Breast epithelium (tissue), 3 donors: ENCODE data around the gene OTUD7B.

Source experiments
- CTCF ChIP-seq, 3 donors: fragments of 450-650 bp; IDR thresholded peaks; one replicate each; pipeline ENCODE4 v1.5.1; 2016 to 2017; ENCODE audit warnings: antibody characterized with exemption in 3 of 3, mild to moderate bottlenecking in 3 of 3, moderate library complexity in 3 of 3
- POLR2A ChIP-seq: fragments of 450-650 bp; IDR thresholded peaks from one replicate; pipeline ENCODE4 v1.6.1; 2016; ENCODE audit warnings: antibody characterized with exemption, mild to moderate bottlenecking, moderate library complexity

GRCh38 chr1:150051089-150051373 lies 40.5 kb upstream of the OTUD7B start:
- TF ChIP-seq CTCF (IDR thresholded peaks at IDR 0.05) = no peak
- no peak for TF ChIP-seq POLR2A
